ENCODE data around the gene ATP5F1A. TPM values are rescaled to one million over a fixed set of nuclear protein-coding genes. Genes with fewer than 3 reads are reported as not detected.

Gene ATP5F1A
- total RNA-seq, 1 donor from 2014 or later: 474 TPM

- peaks cover 11% of the 10 kb centered on the region for H3K79me2 ChIP-seq (ENCODE audit: insufficient read depth, low read length)
- TF ChIP-seq EZH2 (IDR thresholded peaks at IDR 0.05; ENCODE audit: insufficient read depth, low read length) (no peak), CTCF (IDR thresholded peaks at IDR 0.05; ENCODE audit: insufficient read depth, low read depth, low read length) (no peak)
- Mint-ChIP-seq H3K27me3 (ENCODE audit: low read depth, unreplicated experiment) (no peaks in the 10 kb centered on the region), H3K9me3 (ENCODE audit: unreplicated experiment) (no peaks in the 10 kb centered on the region), H3K36me3 (ENCODE audit: low read depth, unreplicated experiment) (peaks cover 2% of the 10 kb centered on the region), H3K4me1 (ENCODE audit: low read depth, unreplicated experiment) (peaks cover 8% of the 10 kb centered on the region), H3K27ac (ENCODE audit: unreplicated experiment) (peak within 1 kb of the TSS; percentile 77), H3K4me3 (ENCODE audit: unreplicated experiment) (peak within 1 kb of the TSS; percentile 80)
- H3K4me2 ChIP-seq (ENCODE audit: low read length): peak within 1 kb of the TSS; percentile 97
- peaks cover 8% of the 10 kb centered on the region for H4K20me1 ChIP-seq (ENCODE audit: insufficient read depth, low read length)
- FAIRE-seq: no peak
- peak; percentile 46 for DNase-seq (ENCODE audit: low read depth)
- H3K4me3 ChIP-seq (ENCODE audit: insufficient read depth, low read depth, low read length): peak within 1 kb of the TSS; percentile 71
- no peaks in the 10 kb centered on the region for H3K9me3 ChIP-seq (ENCODE audit: insufficient read depth, low read depth, low read length)
- H3K4me1 ChIP-seq (ENCODE audit: insufficient read depth, low read length): peaks cover 20% of the 10 kb centered on the region
- H3K27ac ChIP-seq (ENCODE audit: low read depth, low read length): peak within 1 kb of the TSS; percentile 22
- peak within 1 kb of the TSS; percentile 85 for H3K9ac ChIP-seq (ENCODE audit: low read length)
- H3K36me3 ChIP-seq (ENCODE audit: insufficient read depth, low read length): no peaks in the 10 kb centered on the region
- peak within 1 kb of the TSS; percentile 91 for H2AFZ ChIP-seq (ENCODE audit: low read depth, low read length)
- H3K27me3 ChIP-seq (ENCODE audit: insufficient read depth, low read length): no peaks in the 10 kb centered on the region
Measured at GRCh38 chr18:46071653-46072375, 26.3 kb downstream of the ATP5F1A start, which contains the start of gene PSTPIP2. Gene PSTPIP2 (minus strand): TSS chr18:46072260. CDS start chr18:46072188, 72 bp downstream.

- Mint-ChIP-seq H3K27ac (ENCODE audit: unreplicated experiment) (peak overlapping the region; percentile 75), H3K4me3 (ENCODE audit: unreplicated experiment) (peak overlapping the region; percentile 79), H3K36me3 (ENCODE audit: low read depth, unreplicated experiment) (peaks cover 2% of the 10 kb centered on the region), H3K9me3 (ENCODE audit: unreplicated experiment) (no peaks in the 10 kb centered on the region), H3K4me1 (ENCODE audit: low read depth, unreplicated experiment) (peaks cover 8% of the 10 kb centered on the region), H3K27me3 (ENCODE audit: low read depth, unreplicated experiment) (no peaks in the 10 kb centered on the region)
- Histone ChIP-seq H3K36me3 (ENCODE audit: insufficient read depth, low read length) (no peaks in the 10 kb centered on the region), H3K9ac (ENCODE audit: low read length) (peak overlapping the region; percentile 85), H3K27ac (ENCODE audit: low read depth, low read length) (no peak overlapping the region), H3K27me3 (ENCODE audit: insufficient read depth, low read length) (no peaks in the 10 kb centered on the region), H2AFZ (ENCODE audit: low read depth, low read length) (peak overlapping the region; percentile 91), H3K4me1 (ENCODE audit: insufficient read depth, low read length) (peaks cover 20% of the 10 kb centered on the region), H3K4me2 (ENCODE audit: low read length) (peak overlapping the region; percentile 97), H3K79me2 (ENCODE audit: insufficient read depth, low read length) (peaks cover 11% of the 10 kb centered on the region), H3K4me3 (ENCODE audit: insufficient read depth, low read depth, low read length) (peak overlapping the region; percentile 71), H4K20me1 (ENCODE audit: insufficient read depth, low read length) (peaks cover 8% of the 10 kb centered on the region), H3K9me3 (ENCODE audit: insufficient read depth, low read depth, low read length) (no peaks in the 10 kb centered on the region)
- FAIRE-seq (no peak), DNase-seq (ENCODE audit: low read depth) (no peak)
- TF ChIP-seq EZH2 (IDR thresholded peaks at IDR 0.05; ENCODE audit: insufficient read depth, low read length): no peak
- no peak for TF ChIP-seq CTCF (IDR thresholded peaks at IDR 0.05; ENCODE audit: insufficient read depth, low read depth, low read length)
Measured at GRCh38 chr18:46070815-46071652, 27.1 kb downstream of the ATP5F1A start.
